ENCODE data around the gene KIF5C.
A peak's percentile ranks its signal among the peaks of the same experiment; 100 is the strongest.

KIF5C gene

DNA sequence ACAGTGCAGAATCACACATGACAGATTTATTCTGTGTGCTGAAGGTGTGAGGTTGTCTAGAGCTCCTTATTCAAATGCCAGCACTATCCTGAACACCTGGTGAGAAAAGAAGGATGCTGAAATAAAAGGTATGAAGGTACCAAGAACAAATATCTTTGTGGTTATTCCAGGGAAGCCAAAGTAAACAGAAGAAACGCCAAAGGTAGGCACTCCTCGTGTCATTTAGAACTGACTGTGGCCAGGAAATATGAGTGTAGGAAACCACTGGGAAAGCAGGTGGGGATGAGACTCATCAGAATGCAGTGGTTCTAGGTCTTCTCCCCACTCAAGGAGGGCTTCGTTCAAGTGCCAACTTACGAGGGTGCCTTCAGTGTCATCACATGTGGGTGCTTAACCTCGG lies 80.8 kb downstream of the KIF5C start:
- ChIA-PET POLR2A (interaction anchor here (0.6 kb wide), 1 partner anchor 21 kb away, joined by 5 read pairs; no protein-coding TSS in a partner anchor), CTCF (interaction anchor here (1.2 to 1.8 kb wide), 4 partner anchors 10 to 300 kb away, joined by 3 to 4 read pairs (median 4); no protein-coding TSS in a partner anchor)
- no peak overlapping the region for H3K27ac ChIP-seq (ENCODE audit: insufficient read depth in 1 of 2, low read depth in 1 of 2, low read length in 2 of 2, poor library complexity in 1 of 2, severe bottlenecking in 2 of 2)

DNA sequence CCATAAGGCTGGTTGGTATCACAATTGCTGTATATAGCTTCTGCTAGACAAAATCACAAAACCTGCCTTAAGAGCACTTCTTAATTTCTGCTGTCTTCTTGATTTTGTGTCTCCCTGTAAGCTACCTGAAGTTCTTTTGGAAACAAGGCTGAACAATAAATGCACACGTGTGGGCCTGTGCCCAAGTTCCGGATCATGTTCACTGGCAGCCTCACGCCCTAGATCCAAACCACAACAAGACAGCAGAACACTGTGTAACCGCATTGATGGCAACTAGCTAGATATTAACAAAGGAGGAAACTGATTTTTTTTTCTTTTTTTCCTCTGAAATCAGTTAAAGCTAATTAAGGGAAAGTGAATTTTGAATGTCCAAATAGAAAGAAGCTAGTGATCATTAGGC lies 82.0 kb downstream of the KIF5C start:
- Histone ChIP-seq H3K4me3 (ENCODE audit: control insufficient read depth in 1 of 7, extremely low read depth in 1 of 7, insufficient read depth in 4 of 7, low read depth in 2 of 7, low read length in 6 of 7) (no peak overlapping the region), H3K27ac (ENCODE audit: insufficient read depth in 1 of 2, low read depth in 1 of 2, low read length in 2 of 2, poor library complexity in 1 of 2, severe bottlenecking in 2 of 2) (no peak overlapping the region), H3K4me1 (ENCODE audit: control extremely low read depth in 1 of 4, control insufficient read depth in 4 of 4, insufficient read depth in 4 of 4, low read length in 3 of 4) (peaks cover under 1 to 16% (median 6%) of the 10 kb centered on the region in 4 experiments), H3K36me3 (ENCODE audit: control insufficient read depth in 4 of 4, insufficient read depth in 4 of 4, low read length in 3 of 4) (no peaks in the 10 kb centered on the region), H3K9me3 (ENCODE audit: control extremely low read depth in 1 of 5, control insufficient read depth in 4 of 5, insufficient read depth in 2 of 5, low read depth in 1 of 5, low read length in 4 of 5) (no peaks in the 10 kb centered on the region), H3K27me3 (replicated peaks in 2 of 5; ENCODE audit: control insufficient read depth in 4 of 5, insufficient read depth in 5 of 5, low read length in 4 of 5) (no peaks in the 10 kb centered on the region)
- ChIA-PET CTCF (interaction anchor here (0.6 to 1.8 kb wide), 3 partner anchors 22 to 54 kb away, joined by 3 to 5 read pairs (median 4); no protein-coding TSS in a partner anchor), POLR2A (interaction anchor here (0.5 kb wide), 1 partner anchor 27 kb away, joined by 5 read pairs; no protein-coding TSS in a partner anchor)
- WGBS (ENCODE audit: insufficient coverage) = 21% methylated on average over 3 of the region's 4 CpGs
- DNase-seq = peak in 2 of 3 donors; percentile 46 to 61

More for the DNA sequence above, 80.8 kb downstream of the KIF5C start:
- Histone ChIP-seq H3K27me3 (replicated peaks in 2 of 5; ENCODE audit: control insufficient read depth in 4 of 5, insufficient read depth in 5 of 5, low read length in 4 of 5) (no peaks in the 10 kb centered on the region), H3K4me1 (ENCODE audit: control extremely low read depth in 1 of 4, control insufficient read depth in 4 of 4, insufficient read depth in 4 of 4, low read length in 3 of 4) (peaks cover 4 to 24% (median 12%) of the 10 kb centered on the region in 4 experiments), H3K4me3 (ENCODE audit: control insufficient read depth in 1 of 7, extremely low read depth in 1 of 7, insufficient read depth in 4 of 7, low read depth in 2 of 7, low read length in 6 of 7) (no peak overlapping the region), H3K9me3 (ENCODE audit: control extremely low read depth in 1 of 5, control insufficient read depth in 4 of 5, insufficient read depth in 2 of 5, low read depth in 1 of 5, low read length in 4 of 5) (no peaks in the 10 kb centered on the region), H3K36me3 (ENCODE audit: control insufficient read depth in 4 of 4, insufficient read depth in 4 of 4, low read length in 3 of 4) (no peaks in the 10 kb centered on the region)
- DNase-seq = no peak
- WGBS (ENCODE audit: insufficient coverage) = 80% methylated on average over 4 of the region's 5 CpGs

DNA sequence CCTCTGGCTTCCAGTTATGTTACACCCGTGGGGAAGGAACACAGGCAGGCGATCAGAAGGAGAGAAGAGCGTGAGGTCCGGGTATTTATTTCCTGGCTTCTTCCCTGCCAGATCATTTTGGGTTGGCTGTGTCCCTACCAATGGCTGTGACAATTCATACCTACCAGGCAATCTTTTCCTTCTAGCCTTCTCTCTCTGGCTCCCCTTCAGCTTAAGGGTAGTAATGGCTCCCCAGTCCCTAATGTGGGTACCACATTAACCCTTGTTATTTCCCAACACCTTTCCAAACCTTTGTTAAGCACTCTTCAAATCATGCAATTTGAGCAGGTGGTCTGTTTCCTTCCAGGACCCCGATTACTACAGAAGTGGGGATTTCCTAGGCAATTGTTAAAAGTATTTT lies 84.7 kb downstream of the KIF5C start:
- Histone ChIP-seq H3K36me3 (ENCODE audit: control insufficient read depth in 4 of 4, insufficient read depth in 4 of 4, low read length in 3 of 4) (no peaks in the 10 kb centered on the region), H3K27me3 (replicated peaks in 2 of 5; ENCODE audit: control insufficient read depth in 4 of 5, insufficient read depth in 5 of 5, low read length in 4 of 5) (no peaks in the 10 kb centered on the region), H3K27ac (ENCODE audit: insufficient read depth in 1 of 2, low read depth in 1 of 2, low read length in 2 of 2, poor library complexity in 1 of 2, severe bottlenecking in 2 of 2) (no peak overlapping the region), H3K4me1 (ENCODE audit: control extremely low read depth in 1 of 4, control insufficient read depth in 4 of 4, insufficient read depth in 4 of 4, low read length in 3 of 4) (peaks cover 0 to 3% (median 0%) of the 10 kb centered on the region in 4 experiments), H3K4me3 (ENCODE audit: control insufficient read depth in 1 of 7, extremely low read depth in 1 of 7, insufficient read depth in 4 of 7, low read depth in 2 of 7, low read length in 6 of 7) (no peak overlapping the region), H3K9me3 (ENCODE audit: control extremely low read depth in 1 of 5, control insufficient read depth in 4 of 5, insufficient read depth in 2 of 5, low read depth in 1 of 5, low read length in 4 of 5) (no peaks in the 10 kb centered on the region)
- ChIA-PET POLR2A (no interaction called here), CTCF (interaction anchor here (1.2 kb wide), 1 partner anchor 11 kb away, joined by 3 read pairs; no protein-coding TSS in a partner anchor)
- DNase-seq = no peak
- WGBS (ENCODE audit: insufficient coverage) = 96% methylated on average over 5 of the region's 5 CpGs

- ChIA-PET CTCF (interaction anchor here (1.2 kb wide), 1 partner anchor 10 kb away, joined by 3 read pairs; no protein-coding TSS in a partner anchor), POLR2A (no interaction called here)
- Histone ChIP-seq H3K9me3 (ENCODE audit: control extremely low read depth in 1 of 5, control insufficient read depth in 4 of 5, insufficient read depth in 2 of 5, low read depth in 1 of 5, low read length in 4 of 5) (no peaks in the 10 kb centered on the region), H3K4me3 (ENCODE audit: control insufficient read depth in 1 of 7, extremely low read depth in 1 of 7, insufficient read depth in 4 of 7, low read depth in 2 of 7, low read length in 6 of 7) (no peak overlapping the region), H3K27ac (ENCODE audit: insufficient read depth in 1 of 2, low read depth in 1 of 2, low read length in 2 of 2, poor library complexity in 1 of 2, severe bottlenecking in 2 of 2) (no peak overlapping the region), H3K36me3 (ENCODE audit: control insufficient read depth in 4 of 4, insufficient read depth in 4 of 4, low read length in 3 of 4) (no peaks in the 10 kb centered on the region), H3K4me1 (ENCODE audit: control extremely low read depth in 1 of 4, control insufficient read depth in 4 of 4, insufficient read depth in 4 of 4, low read length in 3 of 4) (peaks cover 0 to 8% (median 4%) of the 10 kb centered on the region in 4 experiments), H3K27me3 (replicated peaks in 2 of 5; ENCODE audit: control insufficient read depth in 4 of 5, insufficient read depth in 5 of 5, low read length in 4 of 5) (no peaks in the 10 kb centered on the region)
- WGBS (ENCODE audit: insufficient coverage) = 100% methylated on average over 2 of the region's 3 CpGs
- no peak for DNase-seq
Measured at GRCh38 chr2:148960483-148960882, 85.5 kb downstream of the KIF5C start.

DNA sequence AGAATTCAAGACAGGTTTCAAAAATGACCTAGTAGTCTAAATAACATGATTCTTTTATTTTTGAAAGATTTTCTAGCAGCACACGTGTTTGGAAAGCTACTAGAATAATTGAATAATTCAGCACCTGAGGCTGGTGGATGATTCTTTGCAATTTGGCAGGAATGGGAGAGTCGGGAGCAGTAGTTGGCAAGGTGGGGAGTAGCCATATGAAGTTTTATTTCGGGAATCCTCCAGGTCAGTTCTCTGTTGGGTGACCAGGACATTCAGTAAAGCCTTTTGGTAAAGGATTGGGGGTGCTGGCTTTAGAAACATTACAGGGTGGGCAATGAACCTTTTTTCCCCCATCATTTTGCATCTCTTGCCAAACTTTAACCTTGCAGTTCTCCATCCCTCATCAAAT lies 88.4 kb downstream of the KIF5C start:
- ChIA-PET POLR2A (no interaction called here), CTCF (no interaction called here)
- H3K27ac ChIP-seq (ENCODE audit: insufficient read depth in 1 of 2, low read depth in 1 of 2, low read length in 2 of 2, poor library complexity in 1 of 2, severe bottlenecking in 2 of 2) = no peak overlapping the region
- H3K9me3 ChIP-seq (ENCODE audit: control extremely low read depth in 1 of 5, control insufficient read depth in 4 of 5, insufficient read depth in 2 of 5, low read depth in 1 of 5, low read length in 4 of 5) = no peaks in the 10 kb centered on the region
- no peaks in the 10 kb centered on the region for H3K36me3 ChIP-seq (ENCODE audit: control insufficient read depth in 4 of 4, insufficient read depth in 4 of 4, low read length in 3 of 4)
- no peak overlapping the region for H3K4me3 ChIP-seq (ENCODE audit: control insufficient read depth in 1 of 7, extremely low read depth in 1 of 7, insufficient read depth in 4 of 7, low read depth in 2 of 7, low read length in 6 of 7)
- WGBS (ENCODE audit: insufficient coverage) = 90% methylated on average over 3 of the region's 3 CpGs
- DNase-seq = no peak
- H3K27me3 ChIP-seq (replicated peaks in 2 of 5; ENCODE audit: control insufficient read depth in 4 of 5, insufficient read depth in 5 of 5, low read length in 4 of 5) = no peaks in the 10 kb centered on the region
- H3K4me1 ChIP-seq (ENCODE audit: control extremely low read depth in 1 of 4, control insufficient read depth in 4 of 4, insufficient read depth in 4 of 4, low read length in 3 of 4) = peaks cover 8 to 34% (median 18%) of the 10 kb centered on the region in 4 experiments

DNA sequence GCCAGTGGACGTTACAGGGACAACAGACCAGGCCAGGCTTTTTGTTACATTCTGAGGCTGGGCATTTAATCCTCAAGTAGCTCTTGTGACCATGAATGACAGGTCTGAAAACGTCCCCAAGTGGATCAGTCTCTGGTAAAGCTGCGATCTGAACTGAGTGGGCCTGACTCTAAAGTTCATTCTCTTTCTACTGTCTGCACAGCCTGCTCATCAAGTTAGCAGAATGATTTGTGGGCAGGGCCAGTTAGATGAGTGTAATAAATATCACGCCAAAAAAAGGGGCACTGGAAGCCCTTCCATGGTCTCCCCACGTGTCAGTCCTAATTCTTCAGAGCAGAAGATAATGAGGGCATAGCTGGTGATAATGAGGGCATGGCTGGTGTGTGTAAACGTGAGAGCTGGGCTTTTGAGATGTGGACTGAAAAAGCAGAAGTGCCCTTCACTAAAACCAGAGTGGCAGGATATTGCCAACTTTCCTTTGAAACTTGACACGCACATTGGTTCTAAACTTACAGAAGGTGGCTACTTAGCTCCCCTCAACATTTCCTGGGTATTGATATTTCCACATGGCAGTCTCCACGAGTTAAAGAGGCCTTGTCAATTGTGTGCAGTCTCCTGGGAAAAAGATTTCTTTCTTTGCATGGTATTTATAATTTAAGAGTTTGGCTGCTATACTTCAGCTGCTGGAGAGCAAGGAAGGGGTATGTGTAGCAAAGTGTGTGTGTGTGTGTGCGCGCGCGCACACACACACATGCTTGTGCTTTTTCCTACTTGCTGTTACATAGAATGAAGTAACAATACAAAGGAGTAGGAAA lies 90.8 kb downstream of the KIF5C start:
- POLR2A ChIA-PET = interaction anchor here (0.6 to 1.2 kb wide), 2 partner anchors 13 to 116 kb away, joined by 3 read pairs; no protein-coding TSS in a partner anchor
- CTCF ChIA-PET = interaction anchor here (0.6 to 2.0 kb wide), 16 partner anchors 8 to 1926 kb away, joined by 3 to 6 read pairs (median 4); no protein-coding TSS in a partner anchor
- Histone ChIP-seq H3K4me3 (ENCODE audit: control insufficient read depth in 1 of 7, extremely low read depth in 1 of 7, insufficient read depth in 4 of 7, low read depth in 2 of 7, low read length in 6 of 7) (peak overlapping the region in 1 of 7 experiments; percentile 8), H3K36me3 (ENCODE audit: control insufficient read depth in 4 of 4, insufficient read depth in 4 of 4, low read length in 3 of 4) (no peaks in the 10 kb centered on the region), H3K4me1 (ENCODE audit: control extremely low read depth in 1 of 4, control insufficient read depth in 4 of 4, insufficient read depth in 4 of 4, low read length in 3 of 4) (peaks cover 8 to 41% (median 18%) of the 10 kb centered on the region in 4 experiments), H3K27me3 (replicated peaks in 2 of 5; ENCODE audit: control insufficient read depth in 4 of 5, insufficient read depth in 5 of 5, low read length in 4 of 5) (no peaks in the 10 kb centered on the region), H3K27ac (ENCODE audit: insufficient read depth in 1 of 2, low read depth in 1 of 2, low read length in 2 of 2, poor library complexity in 1 of 2, severe bottlenecking in 2 of 2) (no peak overlapping the region), H3K9me3 (ENCODE audit: control extremely low read depth in 1 of 5, control insufficient read depth in 4 of 5, insufficient read depth in 2 of 5, low read depth in 1 of 5, low read length in 4 of 5) (no peaks in the 10 kb centered on the region)
- 15% methylated on average over 7 of the region's 12 CpGs for WGBS (ENCODE audit: insufficient coverage)
- peak; percentile 82 to 95 (median 94) for DNase-seq

DNA sequence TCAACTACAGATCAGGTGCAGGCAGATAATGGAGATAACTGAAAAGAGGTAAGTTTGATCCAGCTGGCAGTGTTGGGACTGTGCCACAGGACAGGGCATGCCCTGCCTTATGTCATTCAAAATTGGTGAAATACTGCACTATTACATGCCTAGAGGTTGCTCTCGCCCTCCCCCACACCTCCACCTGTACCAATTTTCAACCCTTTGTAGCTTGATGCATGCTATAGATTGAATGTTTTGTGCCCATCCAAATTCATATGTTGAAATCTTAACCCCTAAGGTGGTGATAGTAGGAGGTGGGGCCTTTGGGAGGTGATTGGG lies 91.4 kb downstream of the KIF5C start:
- POLR2A ChIA-PET = interaction anchor here (1.2 kb wide), 1 partner anchor 14 kb away, joined by 3 read pairs; no protein-coding TSS in a partner anchor

More for the DNA sequence above, 91.4 kb downstream of the KIF5C start:
- H3K36me3 ChIP-seq (ENCODE audit: control insufficient read depth in 4 of 4, insufficient read depth in 4 of 4, low read length in 3 of 4) = no peaks in the 10 kb centered on the region
- CTCF ChIA-PET = interaction anchor here (1.0 to 2.0 kb wide), 11 partner anchors 9 to 977 kb away, joined by 3 to 6 read pairs (median 4); no protein-coding TSS in a partner anchor
- H3K4me3 ChIP-seq (ENCODE audit: control insufficient read depth in 1 of 7, extremely low read depth in 1 of 7, insufficient read depth in 4 of 7, low read depth in 2 of 7, low read length in 6 of 7) = no peak overlapping the region
- H3K27ac ChIP-seq (ENCODE audit: insufficient read depth in 1 of 2, low read depth in 1 of 2, low read length in 2 of 2, poor library complexity in 1 of 2, severe bottlenecking in 2 of 2) = no peak overlapping the region
- H3K9me3 ChIP-seq (ENCODE audit: control extremely low read depth in 1 of 5, control insufficient read depth in 4 of 5, insufficient read depth in 2 of 5, low read depth in 1 of 5, low read length in 4 of 5) = no peaks in the 10 kb centered on the region
- no peak for DNase-seq
- no peaks in the 10 kb centered on the region for H3K27me3 ChIP-seq (replicated peaks in 2 of 5; ENCODE audit: control insufficient read depth in 4 of 5, insufficient read depth in 5 of 5, low read length in 4 of 5)
- H3K4me1 ChIP-seq (ENCODE audit: control extremely low read depth in 1 of 4, control insufficient read depth in 4 of 4, insufficient read depth in 4 of 4, low read length in 3 of 4) = peaks cover 9 to 45% (median 18%) of the 10 kb centered on the region in 4 experiments
- WGBS (ENCODE audit: insufficient coverage) = no CpG with 5 or more reads among the region's 1 CpG

Data from common myeloid progenitor, CD34-positive (primary cell).